Stimulated activated CD4-positive, alpha-beta T cell treated with anti-CD3 and anti-CD28 coated beads, Interleukin-4, amount 100 ng/mL, for 24 hours (primary cell): ENCODE measurements around the gene RNF7.
"Not testable (repeated sequence)": the region's sequence is repeated elsewhere in the genome, so short reads cannot be mapped to it uniquely, and the experiment has no call there.

Experiments
- DNase-seq: peaks from one replicate; pipeline ENCODE4 v3.0.0-alpha.2; 2020

Gene RNF7

GRCh38 chr3:141735770-141736465 lies 2.2 kb upstream of the RNF7 start:
- DNase-seq = no peak

GRCh38 chr3:141737093-141737492 lies 1.0 kb upstream of the RNF7 start:
- DNase-seq = no peak

DNA sequence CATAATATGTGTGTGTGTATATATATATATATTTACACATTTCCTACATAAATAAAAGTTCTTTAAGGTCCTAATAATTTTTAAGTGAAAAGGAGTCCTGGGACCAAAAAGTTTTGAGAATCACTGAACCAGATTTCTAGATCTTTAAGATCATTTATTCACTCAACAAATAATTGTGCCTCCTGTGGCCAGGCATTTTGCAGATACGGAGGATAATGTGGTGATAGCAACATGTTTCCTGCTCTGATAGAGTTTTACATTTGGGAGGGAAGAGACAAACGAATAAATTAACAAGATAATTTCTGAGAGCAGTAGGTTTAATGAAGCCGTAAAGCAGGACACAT lies 448 bp upstream of the RNF7 start:
- DNase-seq = no peak

GRCh38 chr3:141738891-141739363 lies 829 bp downstream of the RNF7 start:
- DNase-seq = peak; percentile 29

DNA sequence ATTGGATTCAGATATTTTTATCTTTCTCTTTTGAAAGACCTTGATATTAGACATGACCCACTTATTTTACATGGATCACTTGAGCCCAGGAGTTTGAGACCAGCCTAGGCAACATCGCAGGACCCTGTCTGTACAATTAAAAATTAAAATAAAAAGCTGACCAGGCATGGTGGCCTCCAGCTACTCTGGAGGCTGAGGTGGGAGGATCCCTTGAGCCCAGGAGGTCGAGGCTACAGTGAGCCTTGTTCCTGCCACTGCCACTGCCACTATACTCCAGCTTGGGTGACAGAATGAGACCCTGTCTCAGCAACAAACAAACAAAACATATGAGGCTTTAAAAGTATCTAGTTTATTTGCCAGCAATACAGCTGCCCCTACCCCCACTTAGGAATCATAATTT lies 1.6 kb downstream of the RNF7 start:
- DNase-seq = no peak

DNA sequence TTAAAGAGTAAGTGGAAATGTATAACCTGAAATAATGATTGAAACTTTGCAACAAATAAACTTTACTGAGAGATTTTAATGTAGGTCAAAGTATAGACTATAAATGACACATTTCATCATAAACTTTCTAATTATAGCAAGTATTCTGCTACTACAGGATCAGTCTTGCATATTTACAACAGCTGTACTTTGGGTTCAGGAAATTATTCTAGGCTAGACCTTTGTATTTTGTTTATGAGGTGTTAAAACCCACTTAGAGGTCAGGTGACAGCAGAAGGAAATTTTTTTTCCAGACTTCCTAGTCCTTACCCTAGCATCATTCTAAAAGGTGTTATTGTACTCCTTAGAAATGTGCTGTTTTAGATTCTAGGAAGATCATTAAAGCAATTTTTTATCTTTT lies 2.3 kb downstream of the RNF7 start:
- DNase-seq = no peak

GRCh38 chr3:141743305-141743704 lies 5.2 kb downstream of the RNF7 start:
- DNase-seq = no peak

DNA sequence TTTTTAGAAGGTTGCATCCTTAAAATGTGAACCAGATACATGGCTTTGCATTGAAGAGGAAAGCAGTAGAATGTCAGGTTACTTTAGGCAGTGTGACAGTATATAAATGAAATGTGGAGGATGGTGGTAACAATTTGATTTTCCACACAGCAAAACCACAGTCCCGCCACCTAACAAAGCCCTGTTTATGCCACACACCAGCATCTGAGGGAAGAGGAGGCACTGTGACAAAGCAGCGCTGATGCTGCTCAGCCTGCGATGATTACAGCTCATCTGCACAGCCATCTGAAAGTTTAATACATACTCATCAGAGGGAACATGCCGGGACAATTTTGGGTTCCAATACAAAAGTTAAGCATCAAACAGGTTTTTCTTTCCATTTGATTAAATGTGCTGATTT lies 8.9 kb downstream of the RNF7 start:
- DNase-seq = no peak

DNA sequence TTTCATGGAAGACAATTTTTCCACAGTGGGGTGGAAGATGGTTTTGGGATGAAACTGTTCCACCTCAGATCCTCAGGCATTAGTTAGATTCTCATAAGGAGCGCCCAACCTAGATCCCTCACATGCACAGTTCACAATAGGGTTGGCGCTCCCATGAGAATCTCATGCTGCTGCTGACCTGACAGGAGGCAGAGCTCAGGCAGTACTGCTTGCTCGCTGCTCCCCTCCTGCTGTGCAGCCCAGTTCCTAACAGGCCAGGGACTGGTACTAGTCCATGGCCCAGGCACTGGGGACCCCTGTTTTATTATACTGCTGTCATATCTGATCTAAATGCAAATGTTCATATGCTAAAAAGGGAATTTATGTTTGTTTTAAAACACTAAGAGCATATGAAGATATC lies 15.3 kb downstream of the RNF7 start:
- no peak for DNase-seq

- no peak for DNase-seq
Measured at GRCh38 chr3:141754032-141754431, 15.9 kb downstream of the RNF7 start.

DNA sequence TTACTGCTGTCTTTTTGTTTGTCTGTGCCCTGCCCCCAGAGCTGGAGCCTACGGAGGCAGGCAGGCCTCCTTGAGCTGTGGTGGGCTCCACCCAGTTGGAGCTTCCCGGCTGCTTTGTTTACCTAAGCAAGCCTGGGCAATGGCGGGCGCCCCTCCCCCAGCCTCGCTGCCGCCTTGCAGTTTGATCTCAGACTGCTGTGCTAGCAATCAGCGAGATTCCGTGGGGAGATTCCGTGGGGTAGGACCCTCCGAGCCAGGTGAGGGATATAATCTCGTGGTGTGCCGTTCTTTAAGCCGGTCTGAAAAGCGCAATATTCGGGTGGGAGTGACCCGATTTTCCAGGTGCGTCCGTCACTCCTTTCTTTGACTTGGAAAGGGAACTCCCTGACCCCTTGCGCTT lies 24.5 kb downstream of the RNF7 start:
- not testable (repeated sequence) for DNase-seq

GRCh38 chr3:141763088-141763750 lies 25.1 kb downstream of the RNF7 start, which contains the start of gene GRK7:
Gene GRK7 (plus strand): TSS chr3:141763408. CDS start chr3:141778285, 14,877 bp downstream.
- DNase-seq = no peak

DNA sequence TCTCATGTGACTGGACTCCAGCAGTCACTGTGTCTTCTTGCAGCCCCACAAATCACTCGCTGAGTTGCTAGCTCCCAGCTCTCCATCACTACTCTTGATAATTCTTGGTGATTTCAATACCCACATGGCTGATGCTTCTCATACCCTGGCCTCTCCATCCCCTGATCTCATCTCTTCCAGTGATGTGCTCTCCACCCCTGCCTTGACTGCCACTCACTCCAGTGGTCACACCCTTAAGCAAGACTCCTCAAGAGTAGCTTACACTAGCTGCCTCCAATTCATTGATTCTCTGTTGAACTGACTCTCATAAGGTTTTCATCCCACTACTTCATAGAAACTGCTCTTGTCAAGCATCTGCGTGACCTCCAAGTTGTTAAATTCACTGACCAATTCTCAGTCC lies 25.9 kb downstream of the RNF7 start:
- no peak for DNase-seq

- no peak for DNase-seq
Measured at GRCh38 chr3:141764465-141764864, 26.4 kb downstream of the RNF7 start.

- DNase-seq = no peak
Measured at GRCh38 chr3:141764986-141765385, 26.9 kb downstream of the RNF7 start.

DNA sequence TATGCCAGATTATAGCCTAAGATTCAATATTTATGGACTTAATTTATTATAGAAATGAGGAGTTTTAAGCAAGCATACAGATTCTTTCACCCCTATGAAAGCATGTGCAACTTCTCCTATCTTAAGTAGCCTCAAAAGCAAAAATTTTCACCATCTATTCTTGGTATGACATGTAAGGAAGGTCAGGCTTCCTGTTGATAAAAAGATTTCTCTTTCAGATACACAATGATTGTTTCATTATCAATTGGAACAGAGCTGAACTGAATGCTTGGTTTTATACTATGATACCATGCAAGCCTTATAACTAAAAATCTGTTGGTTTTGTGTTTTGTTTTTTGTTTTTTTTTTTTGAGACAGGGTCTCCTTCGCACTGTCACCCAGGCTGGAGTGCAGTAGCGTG lies 29.0 kb downstream of the RNF7 start:
- no peak for DNase-seq

GRCh38 chr3:141769221-141769894 lies 31.3 kb downstream of the RNF7 start:
- DNase-seq = no peak

DNA sequence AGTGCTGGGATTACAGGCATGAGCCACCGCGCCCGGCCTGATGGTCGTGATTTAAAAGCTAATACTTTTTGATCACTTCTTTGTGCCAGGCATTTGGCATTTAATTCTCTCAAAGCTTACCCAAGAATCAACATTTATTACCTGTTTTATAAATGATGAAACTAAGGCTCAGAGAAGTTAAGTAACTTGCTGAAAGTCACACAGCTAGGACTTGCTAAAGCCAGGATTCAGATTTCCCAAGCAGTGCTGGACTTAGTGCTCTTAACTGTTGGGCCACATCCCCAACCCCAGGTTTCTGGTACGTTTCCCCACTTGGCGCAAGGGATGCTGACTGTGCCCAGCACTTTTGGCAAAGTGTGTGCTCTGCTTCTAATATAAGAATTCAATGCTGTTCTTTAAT lies 35.6 kb downstream of the RNF7 start:
- DNase-seq = no peak

DNA sequence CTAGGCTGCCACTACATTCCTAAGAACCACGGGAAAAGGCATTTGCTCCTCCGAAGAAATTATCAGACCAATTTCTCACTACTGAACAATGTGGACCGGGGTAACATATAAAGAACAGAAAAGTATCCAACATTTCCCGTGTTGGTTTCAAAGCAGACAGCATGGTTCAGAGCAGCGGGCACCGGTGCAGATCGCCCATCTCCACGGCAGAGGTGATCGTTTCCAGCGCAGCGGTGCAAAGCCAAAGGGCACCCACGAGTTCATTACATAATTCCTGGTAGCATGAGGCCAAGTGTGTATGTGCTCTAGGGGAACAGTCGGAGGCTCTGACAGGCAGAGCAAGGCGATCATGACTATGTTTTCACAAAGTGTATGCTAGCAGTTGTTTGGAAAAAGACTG lies 38.3 kb downstream of the RNF7 start:
- DNase-seq = no peak

- DNase-seq = no peak
Measured at GRCh38 chr3:141776885-141777284, 38.8 kb downstream of the RNF7 start.

GRCh38 chr3:141777957-141778813 lies 40.1 kb downstream of the RNF7 start:
- DNase-seq = no peak

GRCh38 chr3:141779667-141780066 lies 41.6 kb downstream of the RNF7 start:
- no peak for DNase-seq

DNA sequence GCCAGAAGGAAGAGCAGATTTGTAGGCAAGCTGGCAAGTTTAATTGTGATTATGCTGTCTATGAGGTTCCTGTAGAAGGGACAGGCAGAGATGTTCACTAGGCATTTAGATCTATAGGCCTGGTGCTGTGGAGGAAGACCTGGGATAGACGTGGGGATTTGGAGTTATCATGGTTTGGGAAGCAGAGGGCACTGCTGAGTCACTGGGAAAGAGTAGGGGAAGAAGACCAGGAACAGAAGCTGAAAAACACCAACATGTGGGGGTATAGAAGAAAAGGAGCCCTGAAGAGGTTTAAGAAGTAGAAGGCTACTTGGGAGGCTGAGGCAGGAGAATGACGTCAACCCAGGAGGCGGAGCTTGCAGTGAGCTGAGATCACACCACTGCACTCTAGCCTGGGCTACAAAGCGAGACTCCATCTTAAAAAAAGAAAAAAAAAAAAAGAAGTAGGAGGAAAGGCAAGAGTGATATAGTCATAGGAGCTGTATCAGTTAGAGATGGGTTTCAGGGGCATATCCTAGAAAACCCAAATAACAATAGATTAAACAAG lies 44.4 kb downstream of the RNF7 start:
- DNase-seq = no peak
